H1 (cell line): ENCODE results near the gene TMEM39B.

Source experiments
- GABPA ChIP-seq: IDR thresholded peaks from 2 replicates; pipeline ENCODE4 v1.6.1; 2011; ENCODE audit warnings: mild to moderate bottlenecking, low read length, moderate library complexity, borderline replicate concordance; ENCODE audit not compliant: insufficient read depth
- HDAC2 ChIP-seq, 2 experiments: fragments of 300-600 bp in 1 of 2; sonication (generic) in 1 of 2; IDR thresholded peaks; 2 replicates each; pipeline ENCODE4 v1.6.1; 2011 to 2012; ENCODE audit warnings: low read depth in 2 of 2, low read length in 2 of 2, mild to moderate bottlenecking in 2 of 2, moderate library complexity in 2 of 2, borderline replicate concordance in 1 of 2, inconsistent platforms in 1 of 2
- NRF1 ChIP-seq: IDR thresholded peaks from 2 replicates; pipeline ENCODE4 v1.6.1; 2011; ENCODE audit warnings: mild to moderate bottlenecking, low read depth, low read length, improper control_type of control experiment
- RFX5 ChIP-seq: IDR thresholded peaks from 2 replicates; pipeline ENCODE4 v1.6.1; 2011; ENCODE audit warnings: low read depth, low read length, improper control_type of control experiment, borderline replicate concordance
- SP1 ChIP-seq: IDR thresholded peaks from 2 replicates; pipeline ENCODE4 v1.6.1; 2011; ENCODE audit warnings: low read depth, low read length
- SRF ChIP-seq: IDR thresholded peaks from 2 replicates; pipeline ENCODE4 v1.6.1; 2011; ENCODE audit warnings: mild to moderate bottlenecking, low read depth, low read length, moderate library complexity
- ZNF274 ChIP-seq: IDR thresholded peaks from 2 replicates; pipeline ENCODE4 v1.7.0; 2012; ENCODE audit warnings: low read length, borderline replicate concordance; ENCODE audit errors: extremely low read depth
- TF ChIP-seq, protein P1 (sequence below), 3 experiments: IDR thresholded peaks; 1 replicate in 2 of 3; 2 replicates in 1 of 3; pipeline versions ENCODE4 v1.5.1 to v1.6.1; 2011; ENCODE audit warnings: low read length in 3 of 3, mild to moderate bottlenecking in 3 of 3, inconsistent platforms in 2 of 3, low read depth in 1 of 3, moderate library complexity in 1 of 3; ENCODE audit not compliant: insufficient read depth in 1 of 3; ENCODE audit errors: control extremely low read depth in 1 of 3

DNA sequence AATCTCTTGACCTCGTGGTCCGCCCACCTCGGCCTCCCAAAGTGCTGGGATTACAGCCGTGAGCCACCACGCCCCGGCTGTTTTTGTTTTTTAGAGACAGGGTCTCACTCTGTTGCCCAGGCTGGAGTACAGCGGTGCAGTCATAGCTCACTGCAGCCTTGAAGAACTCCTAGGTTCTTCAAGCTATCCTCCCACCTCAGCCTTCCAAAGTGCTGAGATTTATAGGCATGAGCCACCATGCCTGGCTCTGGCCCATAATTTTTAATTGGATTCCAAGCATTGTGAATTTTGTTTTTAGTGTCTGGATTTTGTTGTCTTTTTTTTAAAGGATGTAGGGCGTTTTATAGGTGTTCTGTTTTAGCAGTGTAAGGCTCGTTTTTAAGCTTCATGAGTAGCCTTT, 78.1 kb downstream of the TMEM39B start:
- TF ChIP-seq, protein P1, sequence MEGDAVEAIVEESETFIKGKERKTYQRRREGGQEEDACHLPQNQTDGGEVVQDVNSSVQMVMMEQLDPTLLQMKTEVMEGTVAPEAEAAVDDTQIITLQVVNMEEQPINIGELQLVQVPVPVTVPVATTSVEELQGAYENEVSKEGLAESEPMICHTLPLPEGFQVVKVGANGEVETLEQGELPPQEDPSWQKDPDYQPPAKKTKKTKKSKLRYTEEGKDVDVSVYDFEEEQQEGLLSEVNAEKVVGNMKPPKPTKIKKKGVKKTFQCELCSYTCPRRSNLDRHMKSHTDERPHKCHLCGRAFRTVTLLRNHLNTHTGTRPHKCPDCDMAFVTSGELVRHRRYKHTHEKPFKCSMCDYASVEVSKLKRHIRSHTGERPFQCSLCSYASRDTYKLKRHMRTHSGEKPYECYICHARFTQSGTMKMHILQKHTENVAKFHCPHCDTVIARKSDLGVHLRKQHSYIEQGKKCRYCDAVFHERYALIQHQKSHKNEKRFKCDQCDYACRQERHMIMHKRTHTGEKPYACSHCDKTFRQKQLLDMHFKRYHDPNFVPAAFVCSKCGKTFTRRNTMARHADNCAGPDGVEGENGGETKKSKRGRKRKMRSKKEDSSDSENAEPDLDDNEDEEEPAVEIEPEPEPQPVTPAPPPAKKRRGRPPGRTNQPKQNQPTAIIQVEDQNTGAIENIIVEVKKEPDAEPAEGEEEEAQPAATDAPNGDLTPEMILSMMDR (IDR thresholded peaks at IDR 0.05; ENCODE audit: control extremely low read depth in 1 of 3, insufficient read depth in 1 of 3, low read depth in 1 of 3, low read length in 3 of 3): no peak
- TF ChIP-seq HDAC2 (IDR thresholded peaks at IDR 0.05; ENCODE audit: borderline replicate concordance in 1 of 2, low read depth in 2 of 2, low read length in 2 of 2): no peak
- no peak for TF ChIP-seq RFX5
- no peak for TF ChIP-seq GABPA
- TF ChIP-seq SRF: no peak
- TF ChIP-seq SP1: no peak
- TF ChIP-seq ZNF274: no peak
- TF ChIP-seq NRF1: no peak
